HEK293T (cell line): ENCODE data around the gene HSD3B2.

Experiments used
- ELF4 ChIP-seq: fragments of 450-650 bp; IDR thresholded peaks from 2 replicates; pipeline ENCODE4 v1.6.1; 2017; ENCODE audit warnings: antibody characterized with exemption
- FOXA1 ChIP-seq: fragments of 450-650 bp; IDR thresholded peaks from 2 replicates; pipeline ENCODE4 v1.6.1; 2016; ENCODE audit warnings: mild to moderate bottlenecking
- FOXK2 ChIP-seq: fragments of 450-650 bp; IDR thresholded peaks from 2 replicates; pipeline ENCODE4 v1.6.1; 2016; ENCODE audit warnings: mild to moderate bottlenecking
- FOXM1 ChIP-seq: fragments of 450-650 bp; IDR thresholded peaks from 2 replicates; pipeline ENCODE4 v1.6.1; 2017; ENCODE audit warnings: mild to moderate bottlenecking, borderline replicate concordance
- L3MBTL2 ChIP-seq: fragments of 450-650 bp; conservative IDR thresholded peaks from 2 replicates; pipeline ENCODE4 v1.6.1; 2016; ENCODE audit warnings: mild to moderate bottlenecking
- LEF1 ChIP-seq: fragments of 450-650 bp; IDR thresholded peaks from 2 replicates; pipeline ENCODE4 v1.6.1; 2017; ENCODE audit warnings: mild to moderate bottlenecking, borderline replicate concordance
- SUZ12 ChIP-seq: fragments of 450-650 bp; IDR thresholded peaks from 2 replicates; pipeline ENCODE4 v1.6.1; 2016; ENCODE audit warnings: mild to moderate bottlenecking
- TARDBP ChIP-seq: fragments of 450-650 bp; IDR thresholded peaks from 2 replicates; pipeline ENCODE4 v1.6.1; 2016
- ZNF384 ChIP-seq: fragments of 450-650 bp; IDR thresholded peaks from 2 replicates; pipeline ENCODE4 v1.6.1; 2016
- TF ChIP-seq, protein P1 (sequence below): fragments of 450-650 bp; IDR thresholded peaks from 2 replicates; pipeline ENCODE4 v1.6.1; 2016

DNA sequence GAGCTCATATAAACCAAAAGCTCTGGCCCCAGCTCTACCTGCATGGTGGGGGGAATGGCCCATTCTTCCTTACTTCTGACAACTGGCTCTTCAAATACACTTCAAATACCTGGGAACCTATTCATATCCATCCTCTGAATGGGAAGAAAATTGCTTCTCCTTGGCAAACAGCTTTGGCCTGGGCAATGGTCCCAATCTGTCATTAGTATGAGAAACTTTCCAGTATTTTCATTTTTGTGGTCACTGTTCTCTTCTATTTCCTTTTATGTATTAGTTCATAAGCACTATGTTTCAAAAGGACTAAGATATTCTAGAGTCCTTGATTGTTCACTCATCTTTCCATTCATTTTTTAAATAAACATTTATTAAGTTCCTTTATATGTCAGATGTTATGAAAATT lies 5.2 kb upstream of the HSD3B2 start:
- TF ChIP-seq FOXM1 (no peak), ZNF384 (no peak), SUZ12 (no peak), LEF1 (no peak), FOXA1 (no peak), TARDBP (no peak), FOXK2 (no peak), ELF4 (no peak), L3MBTL2 (no peak)
- TF ChIP-seq, protein P1, sequence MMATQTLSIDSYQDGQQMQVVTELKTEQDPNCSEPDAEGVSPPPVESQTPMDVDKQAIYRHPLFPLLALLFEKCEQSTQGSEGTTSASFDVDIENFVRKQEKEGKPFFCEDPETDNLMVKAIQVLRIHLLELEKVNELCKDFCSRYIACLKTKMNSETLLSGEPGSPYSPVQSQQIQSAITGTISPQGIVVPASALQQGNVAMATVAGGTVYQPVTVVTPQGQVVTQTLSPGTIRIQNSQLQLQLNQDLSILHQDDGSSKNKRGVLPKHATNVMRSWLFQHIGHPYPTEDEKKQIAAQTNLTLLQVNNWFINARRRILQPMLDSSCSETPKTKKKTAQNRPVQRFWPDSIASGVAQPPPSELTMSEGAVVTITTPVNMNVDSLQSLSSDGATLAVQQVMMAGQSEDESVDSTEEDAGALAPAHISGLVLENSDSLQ, result no peak
